HG03095 (cell line): ENCODE results near the gene PPP1R15B.
"Not testable (repeated sequence)": the region's sequence is repeated elsewhere in the genome, so short reads cannot be mapped to it uniquely, and the experiment has no call there.

Source experiments
- ATAC-seq: cut with Tn5 transposase; IDR thresholded peaks from one replicate; pipeline ENCODE4 v1.9.1; 2021; ENCODE audit warnings: moderate library complexity; ENCODE audit not compliant: unreplicated experiment

Gene PPP1R15B

DNA sequence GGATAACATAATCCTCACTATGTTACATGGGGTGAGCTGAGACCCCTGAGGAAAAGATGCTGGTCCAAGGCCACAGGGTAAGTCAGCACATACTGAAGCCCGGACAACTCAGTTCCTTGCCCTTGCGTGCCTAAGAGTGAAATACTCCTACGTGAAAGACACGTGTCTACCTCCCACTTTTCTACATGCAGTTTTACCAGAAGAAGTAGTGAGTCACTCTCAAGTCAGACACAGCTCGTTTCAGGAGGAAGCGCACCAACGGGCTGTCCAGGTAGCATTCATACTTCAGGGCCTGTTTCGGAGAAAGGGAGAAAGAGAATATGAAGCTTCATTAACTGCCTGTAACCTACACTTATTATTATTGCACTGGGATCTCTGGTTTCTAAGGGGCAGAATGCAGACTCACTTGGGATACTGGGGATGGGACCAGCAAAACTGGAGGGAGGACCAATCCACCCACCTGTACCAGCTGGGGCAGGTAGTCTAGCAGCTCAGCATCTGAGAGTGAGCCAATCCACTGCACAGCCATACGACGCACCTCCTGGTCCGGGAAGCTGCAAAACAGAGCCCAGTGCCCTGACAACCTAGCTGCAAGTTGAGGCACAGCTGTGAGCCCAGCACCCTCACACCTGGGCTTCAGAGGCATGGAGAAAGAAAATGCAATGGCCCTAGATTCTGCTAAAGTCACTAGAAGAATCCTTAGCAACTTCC lies 32.4 kb upstream of the PPP1R15B start:
- no peak for ATAC-seq

GRCh38 chr1:204443260-204443619 lies 31.6 kb upstream of the PPP1R15B start:
- no peak for ATAC-seq

- ATAC-seq, result no peak
Measured at GRCh38 chr1:204442376-204443259, 31.0 kb upstream of the PPP1R15B start.

DNA sequence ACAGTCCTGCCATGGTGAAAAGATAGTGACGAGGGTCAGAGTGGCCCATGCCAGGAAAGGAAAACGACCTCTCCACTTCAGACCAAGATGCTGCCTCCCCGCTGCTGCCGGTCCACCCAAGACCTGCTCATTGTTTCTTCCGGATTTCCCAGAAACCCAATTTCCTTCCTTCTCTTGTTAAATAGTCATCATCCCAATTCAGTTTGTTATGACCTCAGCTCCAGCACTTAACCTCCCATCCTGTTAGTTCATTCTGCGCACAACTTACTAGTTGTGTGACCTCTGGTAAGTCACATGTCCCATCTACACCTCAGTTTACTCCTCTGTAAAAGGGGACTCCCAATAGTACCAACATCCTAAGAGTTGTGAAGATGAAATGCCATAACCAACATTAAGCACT lies 29.9 kb upstream of the PPP1R15B start:
- no peak for ATAC-seq

GRCh38 chr1:204439621-204440375 lies 28.2 kb upstream of the PPP1R15B start:
- no peak for ATAC-seq

- no peak for ATAC-seq
Measured at GRCh38 chr1:204438628-204439027, 27.0 kb upstream of the PPP1R15B start.

GRCh38 chr1:204437796-204438570 lies 26.4 kb upstream of the PPP1R15B start:
- no peak for ATAC-seq

DNA sequence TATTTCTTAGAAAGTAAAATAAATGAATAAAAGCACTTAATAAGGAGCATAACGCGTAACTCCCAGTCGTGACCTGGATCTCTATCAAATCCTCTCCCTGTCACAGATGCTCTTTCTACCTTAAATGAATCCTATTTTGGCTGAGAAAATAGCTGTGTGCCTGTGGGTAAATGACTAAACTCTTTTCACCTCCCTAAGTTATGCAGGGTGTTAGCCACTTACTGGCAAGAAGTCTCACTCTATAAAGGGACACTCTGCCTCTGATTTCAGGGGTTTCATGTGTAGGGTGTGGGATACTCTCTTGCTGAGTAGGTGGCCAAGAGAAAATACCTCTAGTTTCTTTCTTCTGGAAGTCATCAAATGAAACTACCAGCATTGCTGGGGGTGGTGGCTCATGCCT lies 24.3 kb upstream of the PPP1R15B start:
- ATAC-seq, result no peak

- no peak for ATAC-seq
Measured at GRCh38 chr1:204435381-204435831, 23.8 kb upstream of the PPP1R15B start.

DNA sequence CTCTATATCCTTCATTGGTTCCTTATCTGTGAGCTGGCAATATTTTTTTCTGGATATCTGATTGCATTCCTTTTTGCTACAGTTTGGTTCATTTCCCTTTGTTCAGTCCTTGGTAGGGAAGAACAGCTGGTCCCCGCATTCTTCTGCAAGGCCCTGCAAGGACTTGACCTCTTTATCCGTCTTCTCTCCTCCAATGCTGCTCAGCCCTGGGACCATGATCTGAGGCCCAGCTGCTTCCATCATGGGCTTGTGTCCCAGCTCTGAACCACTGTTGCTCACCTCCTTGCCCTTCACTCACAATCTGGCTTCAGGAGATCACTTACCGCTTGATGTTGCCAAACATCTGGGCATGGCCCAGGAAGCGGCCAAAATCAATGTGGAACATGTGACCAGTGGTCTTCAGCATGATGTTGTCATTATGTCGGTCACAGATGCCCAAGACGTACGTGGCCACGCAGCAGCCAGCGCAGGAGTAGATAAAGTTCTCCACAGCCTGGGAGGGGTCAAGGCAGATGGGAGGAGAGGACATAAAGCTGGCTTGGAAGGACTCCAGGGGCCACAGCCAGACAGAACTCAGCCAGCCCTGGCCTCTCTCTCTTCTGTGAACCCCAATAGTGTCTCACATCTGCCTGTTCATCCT lies 22.6 kb upstream of the PPP1R15B start:
- ATAC-seq, result no peak

- no peak for ATAC-seq
Measured at GRCh38 chr1:204432708-204433107, 21.1 kb upstream of the PPP1R15B start.

- no peak for ATAC-seq
Measured at GRCh38 chr1:204431310-204432184, 19.9 kb upstream of the PPP1R15B start.

DNA sequence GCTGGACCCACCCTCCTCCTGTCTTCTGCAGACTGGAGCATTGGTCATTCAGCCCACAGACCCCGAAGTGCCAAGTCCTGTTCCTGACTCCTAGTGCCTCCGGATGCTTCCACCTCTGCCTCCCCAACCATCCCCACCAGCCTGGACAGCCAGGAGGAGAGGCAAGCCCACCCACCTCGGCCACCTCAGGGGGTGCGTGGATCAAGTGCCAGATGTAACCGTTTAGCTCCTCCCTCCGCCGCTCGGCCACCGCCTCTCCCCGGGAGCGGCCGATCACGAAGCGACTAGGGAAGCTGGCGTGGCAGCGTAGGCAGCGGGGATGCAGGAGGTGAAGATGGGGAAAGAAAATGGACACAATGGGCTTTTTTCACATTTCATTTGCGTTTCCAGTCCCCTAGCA lies 18.1 kb upstream of the PPP1R15B start:
- no peak for ATAC-seq

- no peak for ATAC-seq
Measured at GRCh38 chr1:204426971-204427701, 15.5 kb upstream of the PPP1R15B start.

DNA sequence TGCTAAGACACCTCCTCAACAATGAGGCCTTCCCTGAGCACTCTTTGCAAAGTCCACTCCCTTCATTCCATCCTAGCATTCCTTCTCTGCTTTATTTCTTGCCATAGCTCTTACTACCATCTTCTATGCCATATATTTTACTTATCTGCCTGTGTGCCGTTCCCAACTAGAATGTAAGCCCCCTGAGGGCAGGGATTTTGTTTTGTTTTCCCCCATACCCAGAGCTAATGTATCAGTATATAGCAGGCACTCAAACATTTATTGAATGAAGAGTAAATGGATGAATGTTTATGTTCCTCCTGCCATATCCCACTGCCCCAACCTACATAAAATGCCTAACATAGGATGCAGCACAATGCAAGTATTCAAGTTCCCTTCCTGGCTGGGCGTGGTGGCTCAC lies 14.9 kb upstream of the PPP1R15B start:
- ATAC-seq, result no peak

DNA sequence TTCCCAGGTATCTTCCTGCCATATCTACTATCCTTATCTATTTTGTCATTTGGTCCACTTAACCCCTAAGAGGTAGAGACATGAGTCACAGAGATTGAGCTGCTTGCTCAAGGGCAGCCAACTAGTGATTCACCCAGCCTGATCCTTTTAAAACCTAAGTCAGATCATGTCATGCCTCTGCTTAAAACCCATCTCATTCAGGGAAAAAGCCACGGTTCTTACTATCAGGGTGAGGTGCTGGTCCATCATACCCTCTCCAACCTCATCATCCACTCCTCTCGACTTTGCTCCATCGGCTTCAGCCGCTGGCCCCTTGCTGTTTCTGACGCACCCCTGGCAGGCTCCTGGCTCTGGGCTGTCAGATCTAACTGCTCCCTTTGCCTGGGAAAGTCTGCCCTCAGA lies 14.4 kb upstream of the PPP1R15B start:
- ATAC-seq, result no peak

GRCh38 chr1:204424621-204425020 lies 13.0 kb upstream of the PPP1R15B start:
- no peak for ATAC-seq

GRCh38 chr1:204422061-204422705 lies 10.6 kb upstream of the PPP1R15B start:
- ATAC-seq, result not testable (repeated sequence)
